Loucy (cell line): ENCODE measurements around the gene PDGFRB.

Source experiments
- H2AFZ ChIP-seq: fragments of 200-600 bp; sonication (generic); 2 replicates; pipeline ENCODE4 v1.6.0; 2016; ENCODE audit warnings: antibody characterized with exemption, mild to moderate bottlenecking, low read length, moderate library complexity
- H3F3A ChIP-seq: fragments of 200-600 bp; 2 replicates; pipeline ENCODE4 v1.6.0; 2016; ENCODE audit warnings: antibody characterized with exemption, low read depth, mild to moderate bottlenecking
- H3K27me3 ChIP-seq: fragments of 200-600 bp; sonication (generic); 2 replicates; pipeline ENCODE4 v1.6.1; 2014; ENCODE audit warnings: low read length, mild to moderate bottlenecking; ENCODE audit not compliant: insufficient read depth, poor library complexity, severe bottlenecking
- H3K36me3 ChIP-seq: fragments of 200-600 bp; sonication (generic); 2 replicates; pipeline ENCODE4 v1.6.1; 2016; ENCODE audit warnings: low read length; ENCODE audit not compliant: insufficient read depth
- H3K4me1 ChIP-seq: fragments of 200-600 bp; sonication (generic); 2 replicates; pipeline ENCODE4 v1.5.1; 2014; ENCODE audit warnings: low read length, mild to moderate bottlenecking; ENCODE audit not compliant: insufficient read depth, poor library complexity, severe bottlenecking
- H3K4me2 ChIP-seq: fragments of 200-600 bp; sonication (generic); 2 replicates; pipeline ENCODE4 v1.6.0; 2014; ENCODE audit warnings: antibody characterized with exemption, low read length, low read depth, mild to moderate bottlenecking; ENCODE audit not compliant: poor library complexity, severe bottlenecking
- H3K4me3 ChIP-seq: fragments of 200-600 bp; sonication (generic); 2 replicates; pipeline ENCODE4 v1.5.1; 2014; ENCODE audit warnings: low read length, mild to moderate bottlenecking, mixed read lengths; ENCODE audit not compliant: poor library complexity, severe bottlenecking
- H3K79me2 ChIP-seq: fragments of 200-600 bp; sonication (generic); 2 replicates; pipeline ENCODE4 v1.6.1; 2014; ENCODE audit warnings: low read length; ENCODE audit not compliant: insufficient read depth
- H3K9ac ChIP-seq: fragments of 200-600 bp; sonication (generic); 2 replicates; pipeline ENCODE4 v1.6.0; 2014; ENCODE audit warnings: mild to moderate bottlenecking, low read depth, low read length, moderate library complexity; ENCODE audit not compliant: poor library complexity, severe bottlenecking
- H3K9me2 ChIP-seq: fragments of 200-600 bp; sonication (generic); replicated peaks from 2 replicates; pipeline ENCODE4 v1.6.1; 2016; ENCODE audit warnings: low read depth, low read length, mixed read lengths
- H3K9me3 ChIP-seq: fragments of 200-600 bp; sonication (generic); 2 replicates; pipeline ENCODE4 v1.6.1; 2014; ENCODE audit warnings: mild to moderate bottlenecking, antibody characterized with exemption, low read length, low read depth; ENCODE audit not compliant: insufficient read depth
- H4K20me1 ChIP-seq: fragments of 200-600 bp; sonication (generic); 2 replicates; pipeline ENCODE4 v1.6.0; 2014; ENCODE audit warnings: antibody characterized with exemption, low read length, mild to moderate bottlenecking; ENCODE audit not compliant: insufficient read depth, poor library complexity, severe bottlenecking
- EZH2phosphoT487 ChIP-seq: fragments of 200-600 bp; IDR thresholded peaks from 2 replicates; pipeline ENCODE4 v1.6.1; 2018; ENCODE audit warnings: antibody characterized with exemption, mild to moderate bottlenecking, moderate library complexity, borderline replicate concordance
- TF ChIP-seq, protein P1 (sequence below): fragments of 200-600 bp; sonication (generic); conservative IDR thresholded peaks from 2 replicates; pipeline ENCODE4 v1.5.1; 2014; ENCODE audit warnings: mild to moderate bottlenecking, antibody characterized with exemption, low read length

PDGFRB gene

DNA sequence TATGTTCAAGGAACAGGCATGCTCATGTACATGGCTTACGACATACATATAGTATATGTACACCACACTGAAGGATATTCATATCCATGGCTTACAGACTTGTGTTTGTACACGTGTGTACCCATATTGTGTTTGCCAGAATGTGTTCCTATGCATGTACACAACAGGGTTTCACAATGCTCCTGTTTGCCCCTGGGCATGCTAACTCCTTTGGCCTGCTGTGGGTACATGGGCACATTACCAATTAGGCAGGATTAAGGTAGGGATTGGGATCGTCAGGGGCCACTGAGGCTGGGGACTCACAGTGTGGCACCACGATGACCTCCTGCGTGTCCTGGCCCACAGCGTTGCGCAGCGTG is 26.2 kb downstream of the PDGFRB start:
- no peaks in the 10 kb centered on the region for H3K27me3 ChIP-seq
- no peaks in the 10 kb centered on the region for H3K9me2 ChIP-seq
- TF ChIP-seq, protein P1, sequence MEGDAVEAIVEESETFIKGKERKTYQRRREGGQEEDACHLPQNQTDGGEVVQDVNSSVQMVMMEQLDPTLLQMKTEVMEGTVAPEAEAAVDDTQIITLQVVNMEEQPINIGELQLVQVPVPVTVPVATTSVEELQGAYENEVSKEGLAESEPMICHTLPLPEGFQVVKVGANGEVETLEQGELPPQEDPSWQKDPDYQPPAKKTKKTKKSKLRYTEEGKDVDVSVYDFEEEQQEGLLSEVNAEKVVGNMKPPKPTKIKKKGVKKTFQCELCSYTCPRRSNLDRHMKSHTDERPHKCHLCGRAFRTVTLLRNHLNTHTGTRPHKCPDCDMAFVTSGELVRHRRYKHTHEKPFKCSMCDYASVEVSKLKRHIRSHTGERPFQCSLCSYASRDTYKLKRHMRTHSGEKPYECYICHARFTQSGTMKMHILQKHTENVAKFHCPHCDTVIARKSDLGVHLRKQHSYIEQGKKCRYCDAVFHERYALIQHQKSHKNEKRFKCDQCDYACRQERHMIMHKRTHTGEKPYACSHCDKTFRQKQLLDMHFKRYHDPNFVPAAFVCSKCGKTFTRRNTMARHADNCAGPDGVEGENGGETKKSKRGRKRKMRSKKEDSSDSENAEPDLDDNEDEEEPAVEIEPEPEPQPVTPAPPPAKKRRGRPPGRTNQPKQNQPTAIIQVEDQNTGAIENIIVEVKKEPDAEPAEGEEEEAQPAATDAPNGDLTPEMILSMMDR: no peak
- TF ChIP-seq EZH2phosphoT487: no peak
- H2AFZ ChIP-seq: no peak overlapping the region; the same call in 1 of the 2 replicates
- no peak overlapping the region for H3K4me2 ChIP-seq
- H3K4me3 ChIP-seq: no peak overlapping the region
- H3K4me1 ChIP-seq: no peaks in the 10 kb centered on the region
- H3F3A ChIP-seq: no peaks in the 10 kb centered on the region
- no peaks in the 10 kb centered on the region for H3K9me3 ChIP-seq
- no peak overlapping the region for H3K9ac ChIP-seq
- H4K20me1 ChIP-seq: no peaks in the 10 kb centered on the region
- no peaks in the 10 kb centered on the region for H3K36me3 ChIP-seq
- H3K79me2 ChIP-seq: no peaks in the 10 kb centered on the region

DNA sequence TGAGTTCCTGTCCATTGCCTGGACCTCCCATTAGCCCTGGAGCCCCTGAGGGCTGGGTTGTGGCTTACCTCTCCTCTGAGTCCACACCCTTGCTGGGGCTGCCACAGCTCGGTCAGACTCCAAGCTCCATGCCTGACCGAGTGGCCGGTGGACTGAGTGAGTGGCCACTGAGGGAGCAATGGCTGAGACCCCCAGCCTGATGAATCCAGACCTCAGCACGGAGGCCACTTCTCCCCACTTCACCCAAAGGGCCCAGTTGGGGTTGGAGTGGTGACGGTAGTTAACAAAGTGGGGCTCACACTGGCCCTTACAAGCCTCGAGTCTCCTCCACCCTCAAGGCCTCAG is 28.8 kb downstream of the PDGFRB start:
- no peaks in the 10 kb centered on the region for H3F3A ChIP-seq
- no peaks in the 10 kb centered on the region for H3K36me3 ChIP-seq
- H4K20me1 ChIP-seq: no peaks in the 10 kb centered on the region
- H3K9ac ChIP-seq: no peak overlapping the region
- no peaks in the 10 kb centered on the region for H3K9me2 ChIP-seq
- no peak overlapping the region for H3K4me3 ChIP-seq
- no peak overlapping the region for H3K4me2 ChIP-seq
- H3K4me1 ChIP-seq: no peaks in the 10 kb centered on the region
- H3K27me3 ChIP-seq: no peaks in the 10 kb centered on the region
- TF ChIP-seq, protein P1: no peak
- no peak for TF ChIP-seq EZH2phosphoT487
- no peaks in the 10 kb centered on the region for H3K9me3 ChIP-seq
- no peak overlapping the region for H2AFZ ChIP-seq
- H3K79me2 ChIP-seq: no peaks in the 10 kb centered on the region

DNA sequence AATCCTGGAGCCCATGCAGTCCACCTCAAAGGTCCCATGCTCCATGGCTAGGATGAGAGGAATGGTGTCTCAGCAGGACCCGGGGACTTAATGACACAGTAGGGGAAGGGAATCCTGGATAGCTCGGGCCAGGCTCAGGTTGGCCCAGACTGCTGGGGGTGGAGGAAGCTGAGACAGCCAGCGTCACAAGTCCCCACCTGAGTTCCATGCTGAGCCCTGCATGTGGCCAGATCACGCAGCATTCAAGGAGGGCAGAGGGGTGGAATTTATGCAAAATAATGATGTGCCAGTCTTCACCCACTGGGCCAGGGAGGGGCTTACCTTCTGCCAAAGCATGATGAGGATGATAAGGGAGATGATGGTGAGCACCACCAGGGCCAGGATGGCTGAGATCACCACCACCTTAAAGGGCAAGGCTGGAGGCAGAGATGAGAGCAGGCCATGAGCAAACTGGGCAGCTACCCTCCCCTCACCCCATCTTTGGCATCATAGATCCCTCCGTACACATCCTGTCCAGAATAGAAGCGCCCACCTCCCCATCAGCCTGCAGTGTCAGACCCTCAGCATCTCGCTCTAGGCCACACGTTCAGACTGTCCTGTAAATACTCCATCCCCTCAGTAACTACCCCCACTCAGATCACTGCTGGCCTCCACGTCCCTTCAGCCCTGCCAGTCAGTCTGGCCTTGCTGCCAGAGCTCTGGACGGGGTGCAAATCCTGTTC is 29.3 kb downstream of the PDGFRB start:
- no peaks in the 10 kb centered on the region for H3K36me3 ChIP-seq
- no peaks in the 10 kb centered on the region for H3F3A ChIP-seq
- no peaks in the 10 kb centered on the region for H3K4me1 ChIP-seq
- H3K9me3 ChIP-seq: no peaks in the 10 kb centered on the region
- H3K4me3 ChIP-seq: no peak overlapping the region
- no peak overlapping the region for H2AFZ ChIP-seq
- no peaks in the 10 kb centered on the region for H3K27me3 ChIP-seq
- H3K4me2 ChIP-seq: no peak overlapping the region
- TF ChIP-seq, protein P1: no peak
- TF ChIP-seq EZH2phosphoT487: no peak
- H4K20me1 ChIP-seq: no peaks in the 10 kb centered on the region
- no peaks in the 10 kb centered on the region for H3K79me2 ChIP-seq
- no peaks in the 10 kb centered on the region for H3K9me2 ChIP-seq
- H3K9ac ChIP-seq: no peak overlapping the region
